Parathyroid adenoma (tissue), 2 donors: ENCODE data around the gene MAP1LC3C.

ENCODE experiments used
- H2AFZ ChIP-seq: fragments of 300-600 bp; sonication (generic); one replicate; pipeline ENCODE4 v1.7.0; 2017; ENCODE audit warnings: antibody characterized with exemption, mild to moderate bottlenecking
- H3K27ac ChIP-seq: fragments of 300-600 bp; sonication (generic); one replicate; pipeline ENCODE4 v1.7.0; 2017
- H3K27me3 ChIP-seq: fragments of 300-600 bp; sonication (generic); one replicate; pipeline ENCODE4 v1.7.0; 2017; ENCODE audit warnings: low read length; ENCODE audit not compliant: control insufficient read depth, insufficient read depth
- H3K36me3 ChIP-seq: fragments of 300-600 bp; sonication (generic); one replicate; pipeline ENCODE4 v1.7.0; 2017; ENCODE audit warnings: low read length; ENCODE audit not compliant: control insufficient read depth, insufficient read depth
- H3K4me1 ChIP-seq: fragments of 300-600 bp; sonication (generic); one replicate; pipeline ENCODE4 v1.7.0; 2017; ENCODE audit warnings: control low read depth
- H3K4me2 ChIP-seq: fragments of 300-600 bp; sonication (generic); one replicate; pipeline ENCODE4 v1.7.0; 2017; ENCODE audit warnings: low read length
- H3K4me3 ChIP-seq: fragments of 300-600 bp; sonication (generic); one replicate; pipeline ENCODE4 v1.7.0; 2017; ENCODE audit warnings: low read depth, low read length
- H3K79me2 ChIP-seq: fragments of 300-600 bp; sonication (generic); one replicate; pipeline ENCODE4 v1.7.0; 2017; ENCODE audit warnings: control low read depth
- H3K9ac ChIP-seq: fragments of 300-600 bp; sonication (generic); one replicate; pipeline ENCODE4 v1.7.0; 2017; ENCODE audit warnings: mild to moderate bottlenecking
- H3K9me3 ChIP-seq: fragments of 300-600 bp; sonication (generic); one replicate; pipeline ENCODE4 v1.7.0; 2017; ENCODE audit warnings: low read length; ENCODE audit not compliant: control insufficient read depth
- CTCF ChIP-seq: fragments of 300-600 bp; sonication (generic); IDR thresholded peaks from one replicate; pipeline ENCODE4 v1.7.0; 2017; ENCODE audit warnings: antibody characterized with exemption, mild to moderate bottlenecking
- donor health status: primary hyperparathyroidism.

Gene MAP1LC3C

GRCh38 chr1:241968611-241969010 is 30.3 kb downstream of the MAP1LC3C start:
- TF ChIP-seq CTCF = no peak

GRCh38 chr1:241964550-241965282 is 34.2 kb downstream of the MAP1LC3C start:
- Histone ChIP-seq H3K27ac (no peak overlapping the region), H2AFZ (no peak overlapping the region), H3K9me3 (no peaks in the 10 kb centered on the region), H3K9ac (no peak overlapping the region), H3K4me2 (no peak overlapping the region), H3K36me3 (no peaks in the 10 kb centered on the region), H3K4me3 (no peak overlapping the region), H3K79me2 (no peaks in the 10 kb centered on the region), H3K27me3 (no peaks in the 10 kb centered on the region), H3K4me1 (no peaks in the 10 kb centered on the region)
- no peak for TF ChIP-seq CTCF

More at GRCh38 chr1:241968611-241969010, 30.3 kb downstream of the MAP1LC3C start:
- Histone ChIP-seq H3K4me2 (no peak overlapping the region), H3K36me3 (no peaks in the 10 kb centered on the region), H3K9me3 (no peaks in the 10 kb centered on the region), H3K4me1 (no peaks in the 10 kb centered on the region), H3K79me2 (no peaks in the 10 kb centered on the region), H3K27ac (no peak overlapping the region), H2AFZ (no peak overlapping the region), H3K27me3 (no peaks in the 10 kb centered on the region), H3K9ac (no peak overlapping the region), H3K4me3 (no peak overlapping the region)

- Histone ChIP-seq H3K9ac (no peak overlapping the region), H3K79me2 (no peaks in the 10 kb centered on the region), H3K4me3 (no peak overlapping the region), H3K27me3 (no peaks in the 10 kb centered on the region), H3K27ac (no peak overlapping the region), H3K4me1 (no peaks in the 10 kb centered on the region), H3K36me3 (no peaks in the 10 kb centered on the region), H2AFZ (no peak overlapping the region), H3K4me2 (no peak overlapping the region), H3K9me3 (no peaks in the 10 kb centered on the region)
- TF ChIP-seq CTCF = no peak
Observed at GRCh38 chr1:241963722-241964121, 35.2 kb downstream of the MAP1LC3C start.

GRCh38 chr1:241962153-241962552 is 36.7 kb downstream of the MAP1LC3C start:
- no peak for TF ChIP-seq CTCF

More at GRCh38 chr1:241962153-241962552, 36.7 kb downstream of the MAP1LC3C start:
- H3K4me3 ChIP-seq = no peak overlapping the region
- H3K27me3 ChIP-seq = no peaks in the 10 kb centered on the region
- H3K9me3 ChIP-seq = no peaks in the 10 kb centered on the region
- H3K79me2 ChIP-seq = no peaks in the 10 kb centered on the region
- H3K27ac ChIP-seq = no peak overlapping the region
- H3K4me2 ChIP-seq = no peak overlapping the region
- H3K4me1 ChIP-seq = no peaks in the 10 kb centered on the region
- no peak overlapping the region for H2AFZ ChIP-seq
- no peaks in the 10 kb centered on the region for H3K36me3 ChIP-seq
- no peak overlapping the region for H3K9ac ChIP-seq
